GM20000 (cell line): Measurements from ENCODE around the gene GUCA2B.

Source experiments
- DNase-seq: peaks from one replicate; pipeline ENCODE4 v3.0.0; 2012; ENCODE audit warnings: low spot score
- TF ChIP-seq, protein P1 (sequence below): IDR thresholded peaks from 2 replicates; pipeline ENCODE4 v1.5.1; 2012; ENCODE audit warnings: mild to moderate bottlenecking, control low read depth; ENCODE audit errors: extremely low read depth, missing control alignments

Gene GUCA2B

GRCh38 chr1:42133809-42134526, 19.2 kb upstream of the GUCA2B start:
- DNase-seq, result no peak
- TF ChIP-seq, protein P1, sequence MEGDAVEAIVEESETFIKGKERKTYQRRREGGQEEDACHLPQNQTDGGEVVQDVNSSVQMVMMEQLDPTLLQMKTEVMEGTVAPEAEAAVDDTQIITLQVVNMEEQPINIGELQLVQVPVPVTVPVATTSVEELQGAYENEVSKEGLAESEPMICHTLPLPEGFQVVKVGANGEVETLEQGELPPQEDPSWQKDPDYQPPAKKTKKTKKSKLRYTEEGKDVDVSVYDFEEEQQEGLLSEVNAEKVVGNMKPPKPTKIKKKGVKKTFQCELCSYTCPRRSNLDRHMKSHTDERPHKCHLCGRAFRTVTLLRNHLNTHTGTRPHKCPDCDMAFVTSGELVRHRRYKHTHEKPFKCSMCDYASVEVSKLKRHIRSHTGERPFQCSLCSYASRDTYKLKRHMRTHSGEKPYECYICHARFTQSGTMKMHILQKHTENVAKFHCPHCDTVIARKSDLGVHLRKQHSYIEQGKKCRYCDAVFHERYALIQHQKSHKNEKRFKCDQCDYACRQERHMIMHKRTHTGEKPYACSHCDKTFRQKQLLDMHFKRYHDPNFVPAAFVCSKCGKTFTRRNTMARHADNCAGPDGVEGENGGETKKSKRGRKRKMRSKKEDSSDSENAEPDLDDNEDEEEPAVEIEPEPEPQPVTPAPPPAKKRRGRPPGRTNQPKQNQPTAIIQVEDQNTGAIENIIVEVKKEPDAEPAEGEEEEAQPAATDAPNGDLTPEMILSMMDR, result no peak

GRCh38 chr1:42135426-42135825, 17.8 kb upstream of the GUCA2B start:
- TF ChIP-seq, protein P1, result no peak
- DNase-seq, result no peak

DNA sequence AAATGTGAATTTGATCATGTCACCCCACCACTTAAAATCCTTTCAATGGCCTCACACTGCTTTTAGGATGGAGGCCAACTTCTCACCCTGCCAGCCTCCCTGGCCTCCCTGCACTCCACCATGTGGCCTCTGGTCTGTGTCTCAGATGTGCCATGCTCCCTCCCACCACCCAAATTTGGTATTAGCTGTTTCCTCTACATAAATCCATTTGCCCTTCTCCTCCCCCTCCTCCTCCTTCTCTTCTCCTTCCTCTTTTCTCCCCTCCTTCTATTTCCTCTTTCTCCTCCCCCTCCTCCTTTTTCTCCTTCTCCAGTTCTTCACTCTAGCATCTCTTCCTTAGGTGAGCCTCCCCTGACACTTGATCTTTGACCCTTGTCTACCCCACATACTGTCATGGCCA, 16.7 kb upstream of the GUCA2B start:
- TF ChIP-seq, protein P1, result no peak
- no peak for DNase-seq

- no peak for DNase-seq
- TF ChIP-seq, protein P1, result no peak
These were observed 15.4 kb upstream of the GUCA2B start for GRCh38 chr1:42137766-42138165.

- TF ChIP-seq, protein P1, result no peak
- DNase-seq, result no peak
These were observed 14.6 kb upstream of the GUCA2B start for GRCh38 chr1:42138586-42138985.

DNA sequence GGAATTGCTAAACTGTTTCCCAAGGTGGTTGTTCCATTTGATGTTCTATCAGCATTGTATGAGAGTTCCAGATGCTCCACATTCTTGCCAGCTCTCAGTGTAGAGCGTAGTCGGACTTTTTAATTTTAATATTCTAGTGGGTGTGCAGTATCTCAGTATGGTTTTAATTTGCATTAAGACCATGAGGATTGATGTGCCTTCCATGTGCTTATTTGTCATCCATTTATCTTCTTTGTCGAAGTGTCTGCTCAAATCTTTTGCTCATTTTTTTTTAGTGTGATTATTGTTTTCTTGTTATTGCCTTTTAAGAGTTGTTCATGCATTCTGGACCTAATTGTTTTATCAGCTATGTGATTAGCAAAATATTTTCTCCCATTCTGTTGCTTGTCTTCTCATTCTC, 13.8 kb upstream of the GUCA2B start:
- DNase-seq, result no peak
- TF ChIP-seq, protein P1, result no peak

- no peak for DNase-seq
- TF ChIP-seq, protein P1, result no peak
These were observed 13.0 kb upstream of the GUCA2B start for GRCh38 chr1:42140191-42140590.
